HT1080 (cell line): ENCODE results near the gene TNFRSF18. TPM values are rescaled to one million over a fixed set of nuclear protein-coding genes. Genes with fewer than 3 reads are reported as not detected.
"Not testable (repeated sequence)": the region's sequence is repeated elsewhere in the genome, so short reads cannot be mapped to it uniquely, and the experiment has no call there.

Experiments
- DNase-seq: peaks from one replicate; pipeline ENCODE4 v3.0.0-alpha.2; 2015; ENCODE audit warnings: low read depth
- total RNA-seq: library from RNA; depleted of rRNA; stranded (reverse); fragments of >200 nt; shearing (Covaris generic); gene quantifications from 2 replicates; pipeline ENCODE4 v1.2.3, GENCODE V29; 2014

The TNFRSF18 gene
- total RNA-seq, 1 experiment from 2014 or later = not detected

DNA sequence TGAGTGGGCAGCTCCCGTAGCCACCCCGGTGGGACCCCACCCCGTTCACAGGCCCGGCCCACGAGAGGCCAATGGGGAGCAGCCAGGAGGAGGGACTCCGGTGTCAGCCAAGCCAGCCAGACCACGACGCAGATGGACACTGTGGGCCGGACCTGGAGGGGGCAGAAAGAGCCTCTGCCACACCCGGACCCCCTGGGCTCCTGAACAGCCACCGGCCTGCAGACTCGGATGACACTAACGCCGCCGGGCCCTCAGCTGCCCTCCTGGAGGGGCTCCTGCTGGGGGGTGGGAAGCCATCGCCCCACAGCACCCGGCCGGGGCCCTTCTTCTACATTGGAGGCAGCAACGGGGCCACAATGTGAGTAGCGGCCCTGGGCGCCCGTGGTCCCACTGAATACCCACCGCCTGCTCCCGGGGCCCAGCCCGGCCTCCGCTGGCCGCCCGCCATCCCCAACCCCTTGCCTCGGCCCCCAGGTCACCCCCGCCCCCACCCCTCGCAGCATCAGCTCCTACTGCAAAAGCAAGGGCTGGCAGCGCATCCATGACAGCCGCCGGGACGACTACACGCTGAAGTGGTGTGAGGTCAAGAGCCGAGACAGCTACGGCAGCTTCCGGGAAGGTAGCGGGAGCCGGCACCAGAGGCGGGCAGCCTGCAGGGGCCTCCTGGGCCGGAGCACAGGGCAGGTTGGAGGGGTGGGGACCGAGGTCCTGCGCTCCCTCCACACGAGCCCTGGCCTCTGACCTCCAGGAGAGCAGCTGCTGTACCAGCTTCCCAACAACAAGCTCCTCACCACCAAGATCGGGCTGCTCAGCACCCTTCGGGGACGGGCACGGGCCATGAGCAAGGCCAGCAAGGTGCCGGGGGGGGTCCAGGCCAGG, 26.2 kb downstream of the TNFRSF18 start:
- no peak for DNase-seq

GRCh38 chr1:1179346-1179982, 26.9 kb downstream of the TNFRSF18 start:
- DNase-seq = no peak

DNA sequence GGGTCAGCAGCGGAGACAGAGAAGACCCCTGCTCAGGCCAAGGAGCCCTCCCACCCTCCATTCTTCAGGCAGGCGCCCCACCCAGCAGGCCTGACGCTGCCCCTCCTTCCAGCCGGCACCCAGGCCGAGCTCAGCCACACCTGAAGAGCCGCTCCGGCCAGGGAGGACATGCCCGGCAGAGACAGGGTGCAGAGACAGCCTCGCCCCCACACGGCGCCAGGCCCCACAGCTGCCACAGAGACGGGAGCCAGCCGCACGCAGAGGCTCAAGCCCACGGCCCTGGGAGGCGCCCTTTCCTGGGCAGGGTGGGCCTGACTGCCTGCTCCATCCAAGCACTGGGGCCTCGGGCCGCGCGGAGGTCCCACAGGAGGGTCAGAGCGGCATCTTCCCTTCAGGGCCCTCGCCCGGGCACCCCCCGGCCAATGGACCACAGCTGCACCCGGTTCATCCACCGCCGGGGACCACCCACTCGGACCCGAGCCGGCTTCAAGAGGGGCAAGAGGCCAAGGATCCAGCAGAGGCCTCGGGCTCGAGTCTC, 27.5 kb downstream of the TNFRSF18 start:
- no peak for DNase-seq

DNA sequence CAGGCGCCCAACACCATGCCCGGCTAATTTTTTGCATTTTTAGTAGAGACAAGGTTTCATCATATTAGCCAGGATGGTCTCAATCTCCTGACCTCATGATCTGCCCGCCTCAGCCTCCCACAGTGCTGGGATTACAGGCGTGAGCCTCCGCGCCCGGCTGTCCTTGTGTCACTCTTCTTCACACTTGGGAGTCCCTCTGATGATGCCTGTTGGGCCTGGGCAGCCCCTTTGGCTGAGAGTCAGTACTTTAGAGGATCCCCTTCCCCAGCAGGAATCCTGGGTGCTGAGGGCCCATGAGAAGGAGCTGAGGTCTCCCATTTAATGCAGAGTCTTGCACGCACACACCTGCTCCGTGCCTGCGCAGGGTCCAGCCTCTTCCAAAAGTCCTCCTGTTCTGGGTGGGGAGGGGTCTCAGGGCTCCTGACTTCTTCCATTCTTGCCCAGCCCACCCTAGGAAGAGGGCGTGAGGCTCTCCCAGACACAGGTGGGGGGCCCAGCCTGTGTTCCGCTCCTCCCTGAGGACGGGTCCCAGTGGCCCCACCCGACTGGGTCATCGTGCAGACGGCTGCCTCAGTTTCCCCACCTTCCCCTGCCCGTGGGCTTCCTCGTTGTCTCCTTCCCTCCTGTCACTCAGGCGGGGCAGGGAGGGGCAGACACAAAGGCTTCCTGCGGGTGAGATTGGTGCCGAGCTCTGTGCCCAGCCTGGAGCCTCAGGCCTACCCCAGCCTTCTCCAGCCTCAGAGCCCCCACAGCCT, 28.8 kb downstream of the TNFRSF18 start:
- DNase-seq = no peak

DNA sequence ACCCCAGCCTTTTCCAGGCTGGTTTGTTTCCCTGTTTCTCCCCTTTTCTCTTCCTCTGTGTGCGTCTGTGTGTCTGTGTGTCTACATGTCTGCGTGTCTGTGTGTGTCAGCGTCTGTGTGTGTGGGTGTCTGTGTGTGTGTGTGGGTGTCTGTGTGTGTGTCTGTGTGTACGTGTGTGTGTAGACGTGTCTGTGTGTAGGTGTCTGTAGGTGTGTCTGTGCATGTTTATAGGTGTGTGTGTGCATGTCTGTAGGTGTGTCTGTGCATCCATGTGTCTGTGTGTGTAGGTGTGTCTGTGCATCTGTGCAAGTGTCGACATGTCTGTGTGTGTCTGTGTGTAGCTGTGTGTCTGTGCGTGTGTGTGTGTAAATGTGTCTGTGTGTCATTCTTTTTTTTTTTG, 29.5 kb downstream of the TNFRSF18 start:
- DNase-seq = no peak

DNA sequence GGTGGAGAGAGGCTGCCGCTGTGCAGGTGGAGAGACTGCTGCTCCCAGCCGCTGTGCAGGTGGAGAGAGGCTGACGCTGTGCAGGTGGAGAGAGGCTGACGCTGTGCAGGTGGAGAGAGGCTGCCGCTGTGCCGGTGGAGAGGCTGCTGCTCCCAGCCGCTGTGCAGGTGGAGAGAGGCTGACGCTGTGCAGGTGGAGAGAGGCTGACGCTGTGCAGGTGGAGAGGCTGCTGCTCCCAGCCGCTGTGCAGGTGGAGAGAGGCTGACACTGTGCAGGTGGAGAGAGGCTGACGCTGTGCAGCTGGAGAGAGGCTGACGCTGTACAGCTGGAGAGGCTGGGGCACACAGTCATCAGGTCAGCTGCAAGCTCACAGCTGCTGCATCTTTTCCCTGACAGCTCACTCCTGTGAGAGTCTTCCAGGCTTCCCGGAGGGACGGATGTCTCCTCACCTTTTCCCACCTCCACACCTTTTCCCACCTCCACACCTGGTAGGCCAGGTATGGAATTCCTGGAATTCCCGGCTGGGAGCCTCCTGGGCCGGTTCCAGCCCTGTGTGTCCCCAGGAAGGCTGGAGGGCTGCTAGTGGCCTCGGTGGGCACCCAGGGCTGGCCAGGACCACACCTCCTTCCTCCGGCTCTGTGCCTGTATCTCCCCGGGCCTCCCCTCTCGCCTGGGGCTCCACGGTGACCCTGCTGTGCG, 30.2 kb downstream of the TNFRSF18 start:
- DNase-seq = not testable (repeated sequence)

DNA sequence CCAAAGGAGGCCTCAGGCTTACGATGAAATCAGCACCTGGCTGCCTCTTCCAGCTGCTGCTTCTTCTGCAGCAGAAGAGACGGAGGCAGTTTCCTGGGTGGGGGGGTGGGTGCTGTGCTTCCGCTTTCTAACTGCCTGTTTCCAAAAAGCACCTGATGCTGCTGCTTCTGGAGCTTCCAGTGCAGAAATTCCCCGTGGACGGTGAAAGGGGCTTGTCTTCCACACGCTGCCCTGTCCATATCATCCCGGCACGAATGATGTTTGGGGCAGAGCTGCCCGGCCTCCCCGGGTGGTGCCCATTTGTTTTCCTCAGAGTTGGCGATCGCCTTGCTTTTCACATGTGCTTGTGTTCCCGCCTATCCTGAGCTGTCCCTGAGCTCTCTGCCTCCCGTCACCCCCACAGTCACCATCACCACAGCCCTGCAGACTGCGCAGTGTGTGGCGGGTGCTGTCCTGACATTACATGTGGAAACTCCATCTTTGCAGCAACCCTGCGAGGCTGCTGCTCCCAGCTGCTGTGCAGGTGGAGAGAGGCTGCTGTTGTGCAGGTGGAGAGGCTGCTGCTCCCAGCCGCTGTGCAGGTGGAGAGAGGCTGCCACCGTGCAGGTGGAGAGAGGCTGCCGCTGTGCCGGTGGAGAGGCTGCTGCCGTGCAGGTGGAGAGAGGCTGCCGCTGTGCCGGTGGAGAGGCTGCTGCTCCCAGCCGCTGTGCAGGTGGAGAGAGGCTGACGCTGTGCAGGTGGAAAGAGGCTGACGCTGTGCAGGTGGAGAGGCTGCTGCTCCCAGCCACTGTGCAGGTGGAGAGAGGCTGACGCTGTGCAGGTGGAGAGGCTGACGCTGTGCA, 30.9 kb downstream of the TNFRSF18 start:
- DNase-seq = no peak

- no peak for DNase-seq
Measured at GRCh38 chr1:1173793-1174415, 32.5 kb downstream of the TNFRSF18 start, which contains the start of gene TTLL10. TTLL10 (plus strand) TSS chr1:1173880; CDS start chr1:1179216, 5,336 bp downstream.

DNA sequence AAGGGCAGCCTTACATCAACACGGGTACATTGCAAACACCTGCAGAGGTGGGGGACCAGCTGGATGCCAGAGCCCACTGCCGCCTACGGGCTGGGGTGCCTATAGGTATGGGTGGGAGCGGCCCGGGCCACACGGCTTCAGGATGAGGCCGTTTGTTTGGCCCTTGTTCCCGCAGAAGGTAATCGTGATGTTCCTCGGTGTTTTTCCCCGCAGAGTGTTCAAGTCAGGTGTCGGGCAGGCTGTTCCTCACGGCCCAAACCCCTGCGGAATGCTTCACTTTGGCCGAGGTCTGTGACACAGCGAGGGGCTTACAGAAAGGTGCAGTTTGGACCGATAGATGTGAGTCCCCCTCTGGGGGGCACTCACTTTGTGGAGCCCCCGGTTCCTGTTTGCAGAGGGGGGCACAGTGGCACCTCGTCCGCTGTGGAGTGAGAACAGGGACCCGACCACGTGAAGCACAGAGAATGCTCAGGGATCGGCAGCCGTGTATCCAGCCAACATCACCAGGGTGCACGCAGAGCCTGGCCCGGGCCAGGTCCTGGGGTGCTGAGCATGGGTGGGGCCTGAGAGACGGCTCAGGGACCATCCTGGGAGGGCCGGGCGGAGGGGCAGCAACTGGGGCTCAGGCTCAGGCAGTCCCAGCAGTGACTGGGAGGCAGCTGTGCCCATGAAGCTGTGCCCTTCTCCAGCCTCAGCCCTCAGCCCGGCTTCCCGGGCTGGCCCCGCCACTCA, 33.2 kb downstream of the TNFRSF18 start:
- DNase-seq = no peak

- DNase-seq = no peak
Measured at GRCh38 chr1:1171546-1172340, 34.6 kb downstream of the TNFRSF18 start.

GRCh38 chr1:1171161-1171545, 35.2 kb downstream of the TNFRSF18 start:
- DNase-seq = no peak

GRCh38 chr1:1170215-1171091, 35.9 kb downstream of the TNFRSF18 start:
- no peak for DNase-seq

- DNase-seq = no peak
Measured at GRCh38 chr1:1169429-1170214, 36.8 kb downstream of the TNFRSF18 start.

DNA sequence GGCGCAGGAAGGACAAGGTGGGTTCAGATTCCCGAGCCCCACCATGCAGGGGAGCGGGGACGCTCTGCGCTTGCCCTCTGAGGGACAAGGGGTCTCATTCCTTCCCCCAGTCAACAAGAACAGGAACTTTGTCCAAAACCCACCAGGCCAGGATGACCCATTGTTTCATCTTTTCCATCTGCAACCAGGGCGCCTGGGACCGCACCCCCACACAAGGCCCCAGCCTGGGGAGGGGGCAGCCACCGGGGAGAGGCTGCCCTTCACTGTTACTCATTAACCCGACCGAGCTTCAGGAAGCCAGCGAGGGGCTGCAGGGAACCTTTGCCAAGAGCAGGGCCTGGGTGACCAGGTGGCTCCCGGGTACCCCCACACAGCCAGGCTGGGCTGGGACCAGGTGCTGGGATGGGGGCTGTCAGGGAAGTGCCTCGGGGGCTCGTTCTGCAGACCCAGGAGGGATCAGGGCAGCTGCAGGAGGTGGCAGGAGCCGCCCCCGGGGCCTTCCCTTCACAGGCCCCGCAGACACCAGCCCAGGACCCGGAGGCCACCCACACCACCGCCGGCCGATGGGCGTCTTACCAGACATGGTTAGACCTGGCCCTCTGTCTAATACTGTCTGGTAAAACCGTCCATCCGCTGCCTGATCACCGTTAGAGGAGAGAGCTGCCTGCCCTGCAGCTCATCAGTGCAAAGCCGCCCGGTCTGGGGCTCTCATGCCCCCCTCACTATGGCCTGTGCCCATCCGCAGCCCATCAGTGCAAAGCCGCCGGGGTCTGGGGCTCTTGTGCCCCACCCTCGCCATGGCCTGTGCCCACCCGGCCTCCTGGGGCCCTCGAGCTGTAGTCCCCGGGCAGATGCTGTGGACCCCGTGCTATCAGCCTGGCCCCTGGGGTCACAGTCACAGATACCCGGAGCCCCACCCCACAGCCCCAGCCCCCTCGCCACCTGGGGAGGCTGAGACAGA, 37.7 kb downstream of the TNFRSF18 start:
- DNase-seq = no peak

GRCh38 chr1:1167841-1168450, 38.4 kb downstream of the TNFRSF18 start:
- DNase-seq = no peak
